SU-DHL-6 (cell line): Measurements from ENCODE around the gene SDK1.

Source experiments
- H2AFZ ChIP-seq: fragments of 200-600 bp; sonication (generic); 2 replicates; pipeline ENCODE4 v1.6.1; 2014; ENCODE audit warnings: low read depth, mild to moderate bottlenecking, moderate library complexity, mixed read lengths, antibody characterized with exemption, low read length; ENCODE audit not compliant: severe bottlenecking
- H3F3A ChIP-seq: fragments of 200-600 bp; shearing (Covaris generic); 2 replicates; pipeline ENCODE4 v1.6.0; 2016; ENCODE audit warnings: antibody characterized with exemption, mild to moderate bottlenecking; ENCODE audit not compliant: insufficient read depth
- H3K27ac ChIP-seq: fragments of 200-600 bp; sonication (generic); 2 replicates; pipeline ENCODE4 v1.5.1; 2016; ENCODE audit warnings: low read depth, mild to moderate bottlenecking, low read length, moderate library complexity, mixed read lengths
- H3K27me3 ChIP-seq: fragments of 200-600 bp; sonication (generic), shearing (Covaris generic); 2 replicates; pipeline ENCODE4 v1.6.0; 2014; ENCODE audit warnings: mild to moderate bottlenecking, low read length
- H3K36me3 ChIP-seq: fragments of 200-600 bp; sonication (generic); 2 replicates; pipeline ENCODE4 v1.6.1; 2014; ENCODE audit warnings: mild to moderate bottlenecking, low read length, mixed read lengths
- H3K4me2 ChIP-seq: fragments of 300-600, 200-600 bp; shearing (Covaris generic), sonication (generic); 2 replicates; pipeline ENCODE4 v1.6.0; 2014; ENCODE audit warnings: low read length, low read depth, mild to moderate bottlenecking; ENCODE audit not compliant: poor library complexity, severe bottlenecking
- H3K4me3 ChIP-seq: fragments of 200-600 bp; sonication (generic); 2 replicates; pipeline ENCODE4 v1.5.1; 2014; ENCODE audit warnings: antibody characterized with exemption, low read length, mild to moderate bottlenecking, mixed read lengths; ENCODE audit not compliant: insufficient read depth, poor library complexity, severe bottlenecking
- H3K79me2 ChIP-seq: fragments of 200-600 bp; sonication (generic); 2 replicates; pipeline ENCODE4 v1.6.1; 2014; ENCODE audit warnings: mild to moderate bottlenecking, low read length, moderate library complexity; ENCODE audit not compliant: insufficient read depth
- H3K9ac ChIP-seq: fragments of 200-600 bp; sonication (generic); 2 replicates; pipeline ENCODE4 v1.7.0; 2014; ENCODE audit warnings: mild to moderate bottlenecking, low read length
- H3K9me2 ChIP-seq: fragments of 200-600 bp; sonication (generic); replicated peaks from 2 replicates; pipeline ENCODE4 v1.6.1; 2014; ENCODE audit warnings: low read length; ENCODE audit not compliant: insufficient read depth
- H3K9me3 ChIP-seq: fragments of 200-600 bp; sonication (generic); 2 replicates; pipeline ENCODE4 v1.6.1; 2014; ENCODE audit warnings: low read length, mixed read lengths; ENCODE audit not compliant: insufficient read depth
- H4K20me1 ChIP-seq: fragments of 200-600 bp; sonication (generic); 2 replicates; pipeline ENCODE4 v1.6.1; 2014; ENCODE audit warnings: low read depth, mild to moderate bottlenecking, antibody characterized with exemption, low read length, moderate library complexity, mixed read lengths
- EZH2phosphoT487 ChIP-seq: fragments of 200-600 bp; sonication (generic), shearing (Covaris generic); conservative IDR thresholded peaks from 2 replicates; pipeline ENCODE4 v1.6.1; 2018; ENCODE audit warnings: mild to moderate bottlenecking, antibody characterized with exemption, low read length, moderate library complexity, mixed read lengths
- TF ChIP-seq, protein P1 (sequence below): fragments of 200-600 bp; sonication (generic); IDR thresholded peaks from one replicate; pipeline ENCODE4 v1.5.1; 2017; ENCODE audit warnings: antibody characterized with exemption, mild to moderate bottlenecking, low read length, moderate library complexity; ENCODE audit not compliant: insufficient read depth, poor library complexity, severe bottlenecking

SDK1 gene

DNA sequence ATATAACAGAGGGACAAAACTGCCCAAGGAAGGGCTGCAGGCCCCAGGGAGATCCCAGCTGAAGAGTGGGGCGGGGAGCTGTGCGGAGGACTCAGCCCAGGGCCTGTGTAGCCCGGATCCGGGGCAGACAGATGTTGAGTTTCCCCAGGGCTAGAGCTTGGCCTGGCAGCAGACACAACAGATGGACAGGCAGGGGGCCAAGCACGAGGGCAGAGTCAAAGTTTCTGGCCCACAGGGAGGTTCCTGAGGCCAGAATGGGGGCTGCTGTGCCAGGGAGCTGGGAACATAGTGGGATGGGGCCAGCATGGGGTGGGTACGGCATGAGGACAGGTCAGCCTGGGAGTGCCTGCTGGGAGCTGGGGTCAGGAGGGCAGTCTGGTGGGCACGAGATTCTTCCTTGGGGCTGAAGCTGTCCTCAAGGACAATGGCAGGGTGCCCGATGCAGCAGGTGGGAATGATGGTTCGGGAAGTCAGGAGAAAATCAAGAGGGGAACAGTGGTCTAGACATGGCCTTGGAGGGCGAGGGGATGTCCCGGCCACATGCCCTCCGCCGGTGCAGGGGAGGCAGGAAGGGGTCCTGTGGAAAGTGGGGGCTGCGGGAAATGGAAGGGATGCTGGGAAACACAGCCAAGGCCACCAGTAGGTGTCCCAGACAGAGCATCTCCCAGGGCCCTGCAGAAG is 862.0 kb downstream of the SDK1 start:
- Histone ChIP-seq H3K36me3 (no peaks in the 10 kb centered on the region), H2AFZ (no peak overlapping the region), H3K9me3 (no peaks in the 10 kb centered on the region), H3K9ac (no peak overlapping the region), H3K27ac (no peak overlapping the region), H4K20me1 (no peaks in the 10 kb centered on the region), H3K9me2 (no peaks in the 10 kb centered on the region), H3K27me3 (no peaks in the 10 kb centered on the region), H3K79me2 (no peaks in the 10 kb centered on the region), H3K4me2 (no peak overlapping the region), H3F3A (no peaks in the 10 kb centered on the region), H3K4me3 (no peak overlapping the region)
- no peak for TF ChIP-seq EZH2phosphoT487
- TF ChIP-seq, protein P1, sequence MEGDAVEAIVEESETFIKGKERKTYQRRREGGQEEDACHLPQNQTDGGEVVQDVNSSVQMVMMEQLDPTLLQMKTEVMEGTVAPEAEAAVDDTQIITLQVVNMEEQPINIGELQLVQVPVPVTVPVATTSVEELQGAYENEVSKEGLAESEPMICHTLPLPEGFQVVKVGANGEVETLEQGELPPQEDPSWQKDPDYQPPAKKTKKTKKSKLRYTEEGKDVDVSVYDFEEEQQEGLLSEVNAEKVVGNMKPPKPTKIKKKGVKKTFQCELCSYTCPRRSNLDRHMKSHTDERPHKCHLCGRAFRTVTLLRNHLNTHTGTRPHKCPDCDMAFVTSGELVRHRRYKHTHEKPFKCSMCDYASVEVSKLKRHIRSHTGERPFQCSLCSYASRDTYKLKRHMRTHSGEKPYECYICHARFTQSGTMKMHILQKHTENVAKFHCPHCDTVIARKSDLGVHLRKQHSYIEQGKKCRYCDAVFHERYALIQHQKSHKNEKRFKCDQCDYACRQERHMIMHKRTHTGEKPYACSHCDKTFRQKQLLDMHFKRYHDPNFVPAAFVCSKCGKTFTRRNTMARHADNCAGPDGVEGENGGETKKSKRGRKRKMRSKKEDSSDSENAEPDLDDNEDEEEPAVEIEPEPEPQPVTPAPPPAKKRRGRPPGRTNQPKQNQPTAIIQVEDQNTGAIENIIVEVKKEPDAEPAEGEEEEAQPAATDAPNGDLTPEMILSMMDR: no peak

GRCh38 chr7:4163565-4164203 is 862.6 kb downstream of the SDK1 start:
- no peak overlapping the region for H3K27ac ChIP-seq
- no peaks in the 10 kb centered on the region for H3K36me3 ChIP-seq
- no peaks in the 10 kb centered on the region for H3K79me2 ChIP-seq
- H3K9me3 ChIP-seq: no peaks in the 10 kb centered on the region
- H2AFZ ChIP-seq: no peak overlapping the region
- no peaks in the 10 kb centered on the region for H3F3A ChIP-seq
- H3K9me2 ChIP-seq: no peaks in the 10 kb centered on the region
- no peak overlapping the region for H3K4me3 ChIP-seq
- H3K4me2 ChIP-seq: no peak overlapping the region
- no peaks in the 10 kb centered on the region for H3K27me3 ChIP-seq
- TF ChIP-seq, protein P1: no peak
- no peak for TF ChIP-seq EZH2phosphoT487
- no peak overlapping the region for H3K9ac ChIP-seq
- H4K20me1 ChIP-seq: no peaks in the 10 kb centered on the region

DNA sequence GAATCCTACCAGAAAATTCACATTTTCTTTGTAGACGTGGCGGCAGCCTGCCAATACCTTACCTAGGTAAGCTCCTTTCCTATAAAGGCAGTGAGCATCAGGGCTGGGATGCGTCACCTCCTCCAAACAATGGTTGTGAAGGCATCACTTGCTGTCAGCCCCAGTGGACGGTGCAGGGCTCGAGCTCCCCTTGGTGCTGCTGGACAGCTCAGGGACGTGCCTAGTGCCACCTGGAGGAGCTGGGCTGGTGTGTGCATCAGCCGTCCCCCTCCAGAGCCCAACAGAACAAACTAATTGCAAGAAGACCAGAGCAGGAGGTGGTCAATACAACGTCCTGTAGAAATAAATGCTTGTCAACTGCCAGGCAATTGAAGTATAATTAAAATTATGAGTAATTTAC is 863.5 kb downstream of the SDK1 start:
- Histone ChIP-seq H3K4me3 (no peak overlapping the region), H3K27me3 (no peaks in the 10 kb centered on the region), H3K9ac (no peak overlapping the region), H3K4me2 (no peak overlapping the region), H3K9me3 (no peaks in the 10 kb centered on the region), H2AFZ (no peak overlapping the region), H3K36me3 (no peaks in the 10 kb centered on the region), H3K79me2 (no peaks in the 10 kb centered on the region), H3K9me2 (no peaks in the 10 kb centered on the region), H3F3A (no peaks in the 10 kb centered on the region), H4K20me1 (no peaks in the 10 kb centered on the region), H3K27ac (no peak overlapping the region)
- no peak for TF ChIP-seq EZH2phosphoT487
- TF ChIP-seq, protein P1: no peak
